ENCODE data around the gene PTPN20. TPM values are rescaled to one million over a fixed set of nuclear protein-coding genes. Genes with fewer than 3 reads are reported as not detected.

PTPN20 gene
- total RNA-seq, 1 donor from 2014 or later: 5.3 TPM

DNA sequence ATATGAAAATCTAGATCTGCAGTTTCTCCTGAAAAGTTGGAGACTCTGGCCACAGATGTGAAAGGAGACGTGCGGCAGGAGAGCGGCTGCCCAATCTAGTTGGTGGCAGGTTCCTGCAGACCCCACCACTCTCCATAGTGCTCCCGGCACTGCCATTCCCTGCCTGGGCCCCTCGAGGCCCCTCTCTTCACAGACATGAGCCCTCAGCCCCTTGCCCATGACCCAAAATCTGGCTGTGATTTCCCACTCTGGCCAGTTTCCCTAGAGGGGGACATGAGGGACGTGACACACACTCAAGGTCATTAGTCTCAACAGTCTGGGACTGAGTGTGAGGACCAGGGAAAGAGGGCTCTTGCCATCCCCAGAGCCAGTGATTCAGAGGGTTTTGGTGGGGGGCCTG is 138.7 kb downstream of the PTPN20 start:
- H3K27me3 ChIP-seq (ENCODE audit: control insufficient read depth, insufficient read depth, low read length): no peaks in the 10 kb centered on the region
- no peak overlapping the region for H3K4me3 ChIP-seq (ENCODE audit: low read depth, low read length)
- no peak for DNase-seq (ENCODE audit: low read depth)
- TF ChIP-seq, protein P1, sequence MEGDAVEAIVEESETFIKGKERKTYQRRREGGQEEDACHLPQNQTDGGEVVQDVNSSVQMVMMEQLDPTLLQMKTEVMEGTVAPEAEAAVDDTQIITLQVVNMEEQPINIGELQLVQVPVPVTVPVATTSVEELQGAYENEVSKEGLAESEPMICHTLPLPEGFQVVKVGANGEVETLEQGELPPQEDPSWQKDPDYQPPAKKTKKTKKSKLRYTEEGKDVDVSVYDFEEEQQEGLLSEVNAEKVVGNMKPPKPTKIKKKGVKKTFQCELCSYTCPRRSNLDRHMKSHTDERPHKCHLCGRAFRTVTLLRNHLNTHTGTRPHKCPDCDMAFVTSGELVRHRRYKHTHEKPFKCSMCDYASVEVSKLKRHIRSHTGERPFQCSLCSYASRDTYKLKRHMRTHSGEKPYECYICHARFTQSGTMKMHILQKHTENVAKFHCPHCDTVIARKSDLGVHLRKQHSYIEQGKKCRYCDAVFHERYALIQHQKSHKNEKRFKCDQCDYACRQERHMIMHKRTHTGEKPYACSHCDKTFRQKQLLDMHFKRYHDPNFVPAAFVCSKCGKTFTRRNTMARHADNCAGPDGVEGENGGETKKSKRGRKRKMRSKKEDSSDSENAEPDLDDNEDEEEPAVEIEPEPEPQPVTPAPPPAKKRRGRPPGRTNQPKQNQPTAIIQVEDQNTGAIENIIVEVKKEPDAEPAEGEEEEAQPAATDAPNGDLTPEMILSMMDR (IDR thresholded peaks at IDR 0.05; ENCODE audit: insufficient read depth, low read length, poor library complexity, severe bottlenecking): no peak
- no peaks in the 10 kb centered on the region for H3K36me3 ChIP-seq (ENCODE audit: control insufficient read depth, insufficient read depth, low read length)

DNA sequence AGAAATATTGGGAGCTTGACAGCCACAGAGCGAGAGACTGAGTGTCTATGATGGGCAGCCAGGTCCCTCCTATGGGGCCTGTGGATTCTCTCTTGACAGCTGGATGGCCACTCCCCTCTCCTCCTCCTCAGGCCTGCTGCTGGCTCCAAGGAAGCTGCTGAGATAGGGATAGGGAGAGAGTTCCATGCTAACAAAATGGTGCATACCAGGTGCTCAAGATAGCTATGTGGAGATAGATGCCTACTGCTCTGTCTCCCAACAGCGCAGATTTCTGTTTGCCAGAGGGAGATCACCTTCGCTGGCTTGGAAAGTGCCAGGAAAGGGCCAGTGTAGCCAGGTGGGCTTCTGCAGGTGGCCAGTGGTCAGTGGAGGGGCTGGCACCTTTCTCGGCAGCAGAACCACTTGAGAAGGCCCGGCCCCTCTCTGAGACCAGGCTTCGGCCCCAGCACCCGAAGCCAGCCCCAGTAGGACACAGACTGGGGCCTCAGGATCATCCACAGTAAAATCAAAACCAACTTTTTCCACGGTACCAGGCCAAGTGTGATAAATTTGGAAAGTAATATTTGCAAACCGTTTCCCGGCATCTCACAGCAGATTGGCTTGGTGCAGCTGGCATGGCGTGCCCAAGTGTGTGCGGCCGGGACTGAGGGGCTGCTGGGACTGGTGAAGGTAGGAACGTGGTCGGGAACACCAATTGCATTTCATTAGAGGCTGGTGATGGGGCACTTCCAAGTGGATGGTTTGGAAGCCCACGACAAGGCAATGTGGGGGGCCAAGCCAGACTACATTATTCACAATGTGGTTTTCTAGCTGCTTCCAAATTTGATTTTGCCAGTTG is 139.6 kb downstream of the PTPN20 start:
- H3K4me3 ChIP-seq (ENCODE audit: low read depth, low read length): no peak overlapping the region
- TF ChIP-seq, protein P1 (IDR thresholded peaks at IDR 0.05; ENCODE audit: insufficient read depth, low read length, poor library complexity, severe bottlenecking): no peak
- no peaks in the 10 kb centered on the region for H3K36me3 ChIP-seq (ENCODE audit: control insufficient read depth, insufficient read depth, low read length)
- no peak for DNase-seq (ENCODE audit: low read depth)
- no peaks in the 10 kb centered on the region for H3K27me3 ChIP-seq (ENCODE audit: control insufficient read depth, insufficient read depth, low read length)

DNA sequence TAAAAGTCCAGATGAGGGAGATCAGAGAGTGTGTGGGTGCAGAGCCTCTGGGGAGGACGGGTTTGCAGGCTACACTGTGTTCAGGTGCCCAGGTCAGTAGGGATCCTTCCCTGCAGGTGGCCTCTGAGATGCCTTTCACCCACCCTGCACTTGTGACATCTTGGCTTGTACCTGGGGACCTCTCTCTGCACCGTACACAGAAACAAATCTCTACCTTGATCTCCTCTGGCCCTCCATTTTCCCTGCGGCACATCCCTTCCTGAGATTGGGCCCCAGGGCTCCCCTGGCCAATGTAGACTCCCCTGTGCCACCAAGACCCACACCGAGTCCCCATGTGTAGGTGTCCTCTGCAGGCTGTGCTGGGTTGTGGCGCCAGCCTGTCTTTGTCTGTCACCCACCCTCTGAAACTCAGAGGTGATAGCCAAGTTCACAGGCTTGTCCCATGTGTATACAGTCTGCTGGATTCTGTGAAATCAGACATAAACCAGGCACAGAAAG is 140.6 kb downstream of the PTPN20 start:
- Histone ChIP-seq H3K27me3 (ENCODE audit: control insufficient read depth, insufficient read depth, low read length) (no peaks in the 10 kb centered on the region), H3K4me3 (ENCODE audit: low read depth, low read length) (no peak overlapping the region), H3K36me3 (ENCODE audit: control insufficient read depth, insufficient read depth, low read length) (no peaks in the 10 kb centered on the region)
- TF ChIP-seq, protein P1 (IDR thresholded peaks at IDR 0.05; ENCODE audit: insufficient read depth, low read length, poor library complexity, severe bottlenecking): no peak
- no peak for DNase-seq (ENCODE audit: low read depth)
